Measurements from ENCODE around the gene ROPN1L.

DNA sequence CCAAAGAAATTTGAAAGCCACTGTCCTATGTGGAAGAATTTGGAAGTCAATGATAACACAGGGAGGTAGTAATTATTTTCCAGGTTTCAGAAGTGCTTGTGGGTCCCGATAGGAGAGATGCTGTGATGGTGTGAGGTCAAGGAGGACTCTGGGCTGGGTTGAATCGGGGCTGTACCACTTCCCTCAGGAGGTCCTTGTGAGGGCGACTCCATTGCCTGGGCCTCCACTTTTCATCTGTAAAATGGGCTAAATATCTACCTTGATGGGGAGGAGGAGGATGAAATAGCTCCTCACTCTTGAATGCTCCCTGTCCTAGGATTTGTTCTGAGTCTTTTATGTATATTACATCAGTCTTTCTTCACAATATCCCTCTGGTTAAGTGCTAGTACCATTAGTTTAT, 59.0 kb downstream of the ROPN1L start:
- TF ChIP-seq CTCF (IDR thresholded peaks at IDR 0.05 in 2 of 3, conservative IDR thresholded peaks at IDR 0.05 in 1 of 3; ENCODE audit: control insufficient read depth in 2 of 3, extremely low read depth in 1 of 3, insufficient read depth in 1 of 3, low read depth in 3 of 3, low read length in 3 of 3) = no peak
- no peak for TF ChIP-seq RCOR1 (conservative IDR thresholded peaks at IDR 0.05; ENCODE audit: low read depth, low read length)
- TF ChIP-seq DPF2 (IDR thresholded peaks at IDR 0.05) = no peak
- no peak for TF ChIP-seq YY1 (IDR thresholded peaks at IDR 0.05; ENCODE audit: low read depth, low read length)
- TF ChIP-seq BACH1 (IDR thresholded peaks at IDR 0.05; ENCODE audit: borderline replicate concordance) = no peak

Data from GM12878 (cell line).